Stimulated activated CD4-positive, alpha-beta T cell treated with anti-CD3 and anti-CD28 coated beads, Interleukin-4, amount 100 ng/mL, for 1 hour (primary cell): ENCODE results near the gene SAMD4A.

Source experiments
- DNase-seq: peaks from one replicate; pipeline ENCODE4 v3.0.0-alpha.2; 2020

SAMD4A gene

DNA sequence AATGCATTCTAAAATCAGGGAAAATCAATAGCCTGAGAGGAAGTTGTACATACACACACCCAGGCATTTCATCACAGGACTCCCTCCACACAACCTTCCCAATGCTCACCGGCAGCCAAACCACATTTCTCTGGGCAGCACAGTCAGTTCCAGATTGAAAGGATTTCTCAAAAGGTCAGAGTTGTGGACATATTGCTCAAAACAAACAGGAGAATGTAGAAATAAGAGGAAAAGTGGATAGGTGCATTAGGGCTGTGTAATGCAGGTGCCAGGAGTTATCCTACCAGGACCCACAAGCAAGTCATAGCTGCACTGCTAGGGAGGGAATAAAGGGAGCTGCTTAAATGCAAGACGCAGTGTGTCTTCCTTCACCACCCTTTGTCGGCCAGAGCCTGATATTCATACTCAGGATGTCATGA, 272.8 kb downstream of the SAMD4A start:
- no peak for DNase-seq

DNA sequence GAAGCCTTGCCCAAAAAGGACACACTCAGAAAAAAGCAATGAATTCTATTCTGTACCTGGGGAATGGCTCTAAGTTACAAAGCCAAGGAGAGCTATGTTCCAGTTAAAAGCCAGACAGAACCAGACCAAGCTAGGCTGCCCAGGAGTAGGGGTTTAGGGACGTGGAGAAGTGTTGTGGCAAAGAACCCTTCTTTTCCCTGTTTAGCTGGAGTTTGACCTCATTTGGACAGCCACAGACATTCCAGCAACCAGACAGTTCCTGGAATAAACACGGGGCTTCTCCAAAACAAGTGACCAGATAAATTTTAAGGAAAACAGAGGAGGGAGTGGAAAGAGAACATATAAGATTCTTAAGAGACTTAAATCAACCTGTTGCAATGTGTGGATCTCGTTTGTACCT, 273.4 kb downstream of the SAMD4A start:
- no peak for DNase-seq

DNA sequence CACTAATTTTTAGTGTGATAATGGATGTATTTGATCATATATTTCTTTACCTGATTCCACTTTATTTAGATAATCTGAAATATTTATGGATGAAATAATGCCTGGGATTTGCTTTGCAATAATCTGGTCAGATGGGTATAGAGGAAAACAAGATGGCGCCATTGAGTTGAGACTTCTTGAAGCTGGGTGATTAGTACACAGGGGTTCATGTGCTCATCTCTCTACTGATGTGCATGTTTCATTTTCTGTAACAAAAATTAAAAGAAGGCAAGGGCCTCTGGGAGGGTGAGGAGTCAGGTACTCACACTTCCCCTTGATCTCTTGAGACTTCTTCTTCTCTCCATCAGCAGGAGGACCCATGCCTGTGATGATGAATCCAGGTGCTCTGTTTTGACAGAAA, 273.9 kb downstream of the SAMD4A start:
- DNase-seq = no peak
